GM12878 (cell line): ENCODE data around the gene METTL21C. TPM values are rescaled to one million over a fixed set of nuclear protein-coding genes. Genes with fewer than 3 reads are reported as not detected.

ENCODE experiments used
- ATAC-seq: fragments of 200-7000 bp; cut with Tn5 transposase; 3 replicates; pipeline ENCODE4 v1.9.1; 2020; ENCODE audit warnings: mild to moderate bottlenecking, moderate library complexity
- BruUV-seq: library from RNA; stranded (reverse); fragments of 400-500 nt; replicated peaks from 2 replicates; lab custom pipeline; 2021; lab: Mats Ljungman, UMichigan
- CTCF ChIA-PET: fragments of 300-600 bp; sonication (Branson Sonifier 250); formaldehyde crosslinking; extraction: SDS; loops from one replicate; lab custom pipeline; 2021; ENCODE audit warnings: inconsistent platforms; lab: Yijun Ruan, JAX
- POLR2A ChIA-PET: fragments of 350-600 bp; formaldehyde crosslinking; extraction: SDS; loops from one replicate; lab custom pipeline; 2021; ENCODE audit warnings: inconsistent platforms; lab: Charles Lee
- RAD21 ChIA-PET: fragments of 300-600 bp; sonication (Branson Sonifier 250); formaldehyde crosslinking; loops from one replicate; lab custom pipeline; 2023; ENCODE audit warnings: antibody characterized with exemption; ENCODE audit not compliant: unreplicated experiment; lab: Charles Lee
- SMC1A ChIA-PET: fragments of 300-600 bp; sonication (Branson Sonifier 250); formaldehyde crosslinking; loops from one replicate; lab custom pipeline; 2023; ENCODE audit not compliant: unreplicated experiment, uncharacterized antibody; lab: Charles Lee
- DNase-seq: peaks from one replicate; pipeline ENCODE4 v3.0.0-alpha.2; 2011; ENCODE audit warnings: low read depth, low spot score
- FAIRE-seq: peaks from 3 replicates; lab custom pipeline; 2011; peaks lifted over from hg19 to GRCh38; lab: Jason Lieb, UNC
- H2AFZ ChIP-seq: 2 replicates; pipeline ENCODE4 v1.6.0; 2011; ENCODE audit warnings: low read depth, low read length, control low read depth; ENCODE audit not compliant: control insufficient read depth
- H3K27ac ChIP-seq: 2 replicates; pipeline ENCODE4 v1.5.1; 2011; ENCODE audit warnings: control low read depth; ENCODE audit not compliant: control insufficient read depth, insufficient read depth
- H3K27me3 ChIP-seq, 2 experiments: replicated peaks in 1 of 2; 2 replicates each; pipeline versions ENCODE4 v1.6.0 to v1.6.1; 2011; ENCODE audit warnings: low read length in 1 of 2; ENCODE audit not compliant: control insufficient read depth in 2 of 2, insufficient read depth in 2 of 2
- H3K36me3 ChIP-seq, 2 experiments: 2 replicates each; pipeline ENCODE4 v1.5.1; 2011; ENCODE audit warnings: low read length in 1 of 2; ENCODE audit not compliant: control insufficient read depth in 2 of 2, insufficient read depth in 2 of 2
- H3K4me1 ChIP-seq: 2 replicates; pipeline ENCODE4 v1.6.1; 2011; ENCODE audit warnings: mild to moderate bottlenecking, low read length, moderate library complexity, mixed read lengths; ENCODE audit not compliant: control insufficient read depth, insufficient read depth
- H3K4me2 ChIP-seq: 2 replicates; pipeline ENCODE4 v1.6.0; 2011; ENCODE audit warnings: control low read depth; ENCODE audit not compliant: control insufficient read depth, insufficient read depth
- H3K4me3 ChIP-seq: fragments of 200-600 bp; sonication (generic); 2 replicates; pipeline ENCODE4 v1.5.1; 2016
- H3K79me2 ChIP-seq: 2 replicates; pipeline ENCODE4 v1.6.0; 2011; ENCODE audit warnings: low read length; ENCODE audit not compliant: control insufficient read depth, insufficient read depth
- H3K9ac ChIP-seq: 2 replicates; pipeline ENCODE4 v1.8.0; 2011; ENCODE audit warnings: low read length, control low read depth, mixed read lengths; ENCODE audit not compliant: control insufficient read depth, insufficient read depth
- H3K9me3 ChIP-seq: replicated peaks from 3 replicates; pipeline ENCODE4 v1.5.1; 2011; ENCODE audit warnings: mild to moderate bottlenecking, low read length; ENCODE audit not compliant: control insufficient read depth, insufficient read depth
- H4K20me1 ChIP-seq: 2 replicates; pipeline ENCODE4 v1.6.0; 2011; ENCODE audit not compliant: control insufficient read depth, insufficient read depth
- CHD4 ChIP-seq: fragments of 200-600 bp; sonication (generic); IDR thresholded peaks from 2 replicates; pipeline ENCODE4 v1.6.1; 2016; ENCODE audit warnings: mild to moderate bottlenecking
- CREM ChIP-seq: IDR thresholded peaks from 2 replicates; pipeline ENCODE4 v1.6.1; 2014; ENCODE audit warnings: antibody characterized with exemption, low read depth
- FOXK2 ChIP-seq: fragments of 450-650 bp; IDR thresholded peaks from 2 replicates; pipeline ENCODE4 v1.6.1; 2017; ENCODE audit warnings: mild to moderate bottlenecking, moderate library complexity
- MTA3 ChIP-seq: IDR thresholded peaks from 2 replicates; pipeline ENCODE4 v1.6.1; 2012; ENCODE audit warnings: low read length, inconsistent platforms, borderline replicate concordance
- MYC ChIP-seq: IDR thresholded peaks from 2 replicates; pipeline ENCODE4 v1.6.1; 2011; ENCODE audit warnings: mild to moderate bottlenecking, low read length, moderate library complexity, inconsistent platforms; ENCODE audit not compliant: insufficient read depth, insufficient replicate concordance, insufficient read length, severe bottlenecking
- POLR2A ChIP-seq: IDR thresholded peaks from 2 replicates; pipeline ENCODE4 v1.6.1; 2011; ENCODE audit warnings: low read depth, mild to moderate bottlenecking, low read length
- POLR2AphosphoS2 ChIP-seq: IDR thresholded peaks from 2 replicates; pipeline ENCODE4 v1.6.1; 2011; ENCODE audit warnings: low read depth, mild to moderate bottlenecking, low read length, improper control_type of control experiment, moderate library complexity
- POLR2AphosphoS5 ChIP-seq: IDR thresholded peaks from 2 replicates; pipeline ENCODE4 v1.6.1; 2011; ENCODE audit warnings: mild to moderate bottlenecking, low read length, inconsistent platforms
- RUNX3 ChIP-seq: IDR thresholded peaks from 2 replicates; pipeline ENCODE4 v1.6.1; 2012; ENCODE audit warnings: low read length, inconsistent platforms
- SMAD1 ChIP-seq: fragments of 450-650 bp; IDR thresholded peaks from 2 replicates; pipeline ENCODE4 v1.6.1; 2018; ENCODE audit warnings: mild to moderate bottlenecking, low read depth; ENCODE audit not compliant: partially characterized antibody
- SRF ChIP-seq, 2 experiments: IDR thresholded peaks; 2 replicates each; pipeline ENCODE4 v1.6.1; 2011; ENCODE audit warnings: low read depth in 2 of 2, low read length in 2 of 2, mild to moderate bottlenecking in 1 of 2, moderate library complexity in 1 of 2
- YY1 ChIP-seq: IDR thresholded peaks from 2 replicates; pipeline ENCODE4 v1.6.1; 2011; ENCODE audit warnings: low read depth, mild to moderate bottlenecking, low read length
- in situ Hi-C: fragments of 300-500 bp; cut with MboI; formaldehyde crosslinking; loops from 9 replicates; pipeline ENCODE4 v1.14.3; 2018; ENCODE audit warnings: mixed read lengths
- intact Hi-C: fragments of 100-400 bp; cut with micrococcal nuclease; formaldehyde crosslinking; loops from one replicate; pipeline ENCODE4 v1.14.2; 2022; ENCODE audit not compliant: unreplicated experiment
- polyA plus RNA-seq, 11 experiments: library from polyadenylated mRNA; depleted of rRNA in 4 of 11; unstranded in 6 of 11; stranded (reverse) in 5 of 11; fragments of >200 nt; fragmentation: Nextera tagmentation in 4 of 11; fragmentation: Illumina TruSeq in 1 of 11; extraction: Ambion mirVana in 4 of 11; extraction: Trizol in 1 of 11; gene quantifications; 1 replicate in 1 of 11; 2 replicates in 10 of 11; pipeline versions ENCODE4 v1.2.1 to v1.2.3, GENCODE V29; 2011 to 2016; ENCODE audit warnings: inconsistent platforms in 2 of 11, missing spikeins in 2 of 11, low read depth in 1 of 11
- total RNA-seq, 4 experiments: library from RNA; depleted of rRNA in 3 of 4; stranded (reverse); fragments of >200 nt in 3 of 4; fragmentation: Illumina TruSeq in 1 of 4; extraction: Trizol in 1 of 4; gene quantifications; 2 replicates each; pipeline versions ENCODE4 v1.2.1 to v1.2.3, GENCODE V29; 2013 to 2021
- TF ChIP-seq, protein P1 (sequence below): fragments of 450-650 bp; IDR thresholded peaks from 2 replicates; pipeline ENCODE4 v1.6.1; 2017; ENCODE audit warnings: mild to moderate bottlenecking, moderate library complexity
- TF ChIP-seq, protein P2 (sequence below): fragments of 450-650 bp; conservative IDR thresholded peaks from 2 replicates; pipeline ENCODE4 v1.6.1; 2017; ENCODE audit warnings: mild to moderate bottlenecking, moderate library complexity
- TF ChIP-seq, protein P3 (sequence below): fragments of 450-650 bp; IDR thresholded peaks from 2 replicates; pipeline ENCODE4 v1.6.1; 2017; ENCODE audit warnings: mild to moderate bottlenecking

METTL21C gene
- total and polyA plus RNA-seq, 10 of the 15 experiments (the other 5 are each of a cell fraction or from before 2014, with no cell fraction given), result 0.13 TPM; not detected in 9

DNA sequence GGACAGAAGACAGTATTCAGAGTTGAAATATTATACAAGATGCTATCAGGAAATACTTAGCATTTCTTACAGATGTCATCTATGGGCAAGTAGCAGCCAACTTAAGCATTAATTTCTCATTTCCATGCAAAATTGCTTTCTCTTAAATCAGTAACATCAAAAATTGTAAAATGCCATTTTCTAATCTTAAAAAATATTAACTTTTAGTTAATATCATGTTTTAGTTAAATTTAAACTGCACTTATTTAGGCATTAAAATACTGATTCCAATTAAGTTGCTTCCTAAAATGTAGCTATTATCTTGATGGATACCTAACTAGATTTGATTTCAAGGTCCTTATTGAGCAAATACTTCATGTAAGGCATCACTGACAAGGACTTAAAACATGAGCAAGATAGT, 27.8 kb downstream of the METTL21C start:
- Histone ChIP-seq H3K27ac (no peak overlapping the region), H3K4me2 (no peak overlapping the region), H3K79me2 (no peaks in the 10 kb centered on the region), H3K9ac (no peak overlapping the region), H3K27me3 (no peaks in the 10 kb centered on the region), H4K20me1 (no peaks in the 10 kb centered on the region), H3K4me3 (no peak overlapping the region), H3K36me3 (peaks cover 2 to 26% of the 10 kb centered on the region in 2 experiments), H3K4me1 (no peaks in the 10 kb centered on the region), H2AFZ (no peak overlapping the region), H3K9me3 (no peaks in the 10 kb centered on the region; the same call in 1 of the 3 replicates)
- DNase-seq (no peak), ATAC-seq (no peak), FAIRE-seq (no peak)
- intact Hi-C loops (no loop called here), in situ Hi-C loops (no loop called here)
- ChIA-PET CTCF (interaction anchor here (0.7 to 0.9 kb wide), 2 partner anchors 9 to 80 kb away, joined by 3 read pairs; no protein-coding TSS in a partner anchor), POLR2A (no interaction called here), RAD21 (no interaction called here), SMC1A (interaction anchor here (0.7 kb wide), 1 partner anchor 54 kb away, joined by 3 read pairs; no protein-coding TSS in a partner anchor)
- BruUV-seq, result no TSS peak
- TF ChIP-seq CREM (no peak), MTA3 (no peak), RUNX3 (no peak), FOXK2 (no peak), YY1 (no peak), SMAD1 (no peak), SRF (IDR thresholded peaks at IDR 0.05; ENCODE audit: low read depth in 2 of 2, low read length in 2 of 2) (no peak), MYC (no peak), CHD4 (no peak), POLR2AphosphoS2 (no peak), POLR2AphosphoS5 (no peak), POLR2A (no peak)
- TF ChIP-seq, protein P1, sequence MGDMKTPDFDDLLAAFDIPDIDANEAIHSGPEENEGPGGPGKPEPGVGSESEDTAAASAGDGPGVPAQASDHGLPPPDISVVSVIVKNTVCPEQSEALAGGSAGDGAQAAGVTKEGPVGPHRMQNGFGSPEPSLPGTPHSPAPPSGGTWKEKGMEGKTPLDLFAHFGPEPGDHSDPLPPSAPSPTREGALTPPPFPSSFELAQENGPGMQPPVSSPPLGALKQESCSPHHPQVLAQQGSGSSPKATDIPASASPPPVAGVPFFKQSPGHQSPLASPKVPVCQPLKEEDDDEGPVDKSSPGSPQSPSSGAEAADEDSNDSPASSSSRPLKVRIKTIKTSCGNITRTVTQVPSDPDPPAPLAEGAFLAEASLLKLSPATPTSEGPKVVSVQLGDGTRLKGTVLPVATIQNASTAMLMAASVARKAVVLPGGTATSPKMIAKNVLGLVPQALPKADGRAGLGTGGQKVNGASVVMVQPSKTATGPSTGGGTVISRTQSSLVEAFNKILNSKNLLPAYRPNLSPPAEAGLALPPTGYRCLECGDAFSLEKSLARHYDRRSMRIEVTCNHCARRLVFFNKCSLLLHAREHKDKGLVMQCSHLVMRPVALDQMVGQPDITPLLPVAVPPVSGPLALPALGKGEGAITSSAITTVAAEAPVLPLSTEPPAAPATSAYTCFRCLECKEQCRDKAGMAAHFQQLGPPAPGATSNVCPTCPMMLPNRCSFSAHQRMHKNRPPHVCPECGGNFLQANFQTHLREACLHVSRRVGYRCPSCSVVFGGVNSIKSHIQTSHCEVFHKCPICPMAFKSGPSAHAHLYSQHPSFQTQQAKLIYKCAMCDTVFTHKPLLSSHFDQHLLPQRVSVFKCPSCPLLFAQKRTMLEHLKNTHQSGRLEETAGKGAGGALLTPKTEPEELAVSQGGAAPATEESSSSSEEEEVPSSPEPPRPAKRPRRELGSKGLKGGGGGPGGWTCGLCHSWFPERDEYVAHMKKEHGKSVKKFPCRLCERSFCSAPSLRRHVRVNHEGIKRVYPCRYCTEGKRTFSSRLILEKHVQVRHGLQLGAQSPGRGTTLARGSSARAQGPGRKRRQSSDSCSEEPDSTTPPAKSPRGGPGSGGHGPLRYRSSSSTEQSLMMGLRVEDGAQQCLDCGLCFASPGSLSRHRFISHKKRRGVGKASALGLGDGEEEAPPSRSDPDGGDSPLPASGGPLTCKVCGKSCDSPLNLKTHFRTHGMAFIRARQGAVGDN, result no peak
- TF ChIP-seq, protein P2, sequence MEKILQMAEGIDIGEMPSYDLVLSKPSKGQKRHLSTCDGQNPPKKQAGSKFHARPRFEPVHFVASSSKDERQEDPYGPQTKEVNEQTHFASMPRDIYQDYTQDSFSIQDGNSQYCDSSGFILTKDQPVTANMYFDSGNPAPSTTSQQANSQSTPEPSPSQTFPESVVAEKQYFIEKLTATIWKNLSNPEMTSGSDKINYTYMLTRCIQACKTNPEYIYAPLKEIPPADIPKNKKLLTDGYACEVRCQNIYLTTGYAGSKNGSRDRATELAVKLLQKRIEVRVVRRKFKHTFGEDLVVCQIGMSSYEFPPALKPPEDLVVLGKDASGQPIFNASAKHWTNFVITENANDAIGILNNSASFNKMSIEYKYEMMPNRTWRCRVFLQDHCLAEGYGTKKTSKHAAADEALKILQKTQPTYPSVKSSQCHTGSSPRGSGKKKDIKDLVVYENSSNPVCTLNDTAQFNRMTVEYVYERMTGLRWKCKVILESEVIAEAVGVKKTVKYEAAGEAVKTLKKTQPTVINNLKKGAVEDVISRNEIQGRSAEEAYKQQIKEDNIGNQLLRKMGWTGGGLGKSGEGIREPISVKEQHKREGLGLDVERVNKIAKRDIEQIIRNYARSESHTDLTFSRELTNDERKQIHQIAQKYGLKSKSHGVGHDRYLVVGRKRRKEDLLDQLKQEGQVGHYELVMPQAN, result no peak
- TF ChIP-seq, protein P3, sequence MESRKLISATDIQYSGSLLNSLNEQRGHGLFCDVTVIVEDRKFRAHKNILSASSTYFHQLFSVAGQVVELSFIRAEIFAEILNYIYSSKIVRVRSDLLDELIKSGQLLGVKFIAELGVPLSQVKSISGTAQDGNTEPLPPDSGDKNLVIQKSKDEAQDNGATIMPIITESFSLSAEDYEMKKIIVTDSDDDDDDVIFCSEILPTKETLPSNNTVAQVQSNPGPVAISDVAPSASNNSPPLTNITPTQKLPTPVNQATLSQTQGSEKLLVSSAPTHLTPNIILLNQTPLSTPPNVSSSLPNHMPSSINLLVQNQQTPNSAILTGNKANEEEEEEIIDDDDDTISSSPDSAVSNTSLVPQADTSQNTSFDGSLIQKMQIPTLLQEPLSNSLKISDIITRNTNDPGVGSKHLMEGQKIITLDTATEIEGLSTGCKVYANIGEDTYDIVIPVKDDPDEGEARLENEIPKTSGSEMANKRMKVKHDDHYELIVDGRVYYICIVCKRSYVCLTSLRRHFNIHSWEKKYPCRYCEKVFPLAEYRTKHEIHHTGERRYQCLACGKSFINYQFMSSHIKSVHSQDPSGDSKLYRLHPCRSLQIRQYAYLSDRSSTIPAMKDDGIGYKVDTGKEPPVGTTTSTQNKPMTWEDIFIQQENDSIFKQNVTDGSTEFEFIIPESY, result no peak
